H1 (cell line): ENCODE data around the gene PRKCA. TPM values are rescaled to one million over a fixed set of nuclear protein-coding genes. Genes with fewer than 3 reads are reported as not detected.

Experiments
- CTCF ChIA-PET: fragments of 300-600 bp; sonication (Branson Sonifier 250); formaldehyde crosslinking; loops from one replicate; lab custom pipeline; 2021; ENCODE audit not compliant: partially characterized antibody; lab: Charles Lee
- POLR2A ChIA-PET: fragments of 300-600 bp; sonication (Branson Sonifier 250); formaldehyde crosslinking; loops from one replicate; lab custom pipeline; 2021; ENCODE audit warnings: inconsistent platforms; ENCODE audit not compliant: partially characterized antibody; lab: Charles Lee
- DNase-seq, 2 experiments: peaks; one replicate each; pipeline versions ENCODE4 v3.0.0 to v3.0.0-alpha.2; 2010 to 2022; ENCODE audit warnings: low spot score in 2 of 2, low read depth in 1 of 2, mixed read lengths in 1 of 2
- FAIRE-seq: peaks from 2 replicates; lab custom pipeline; 2011; peaks lifted over from hg19 to GRCh38; lab: Jason Lieb, UNC
- H2AFZ ChIP-seq: 2 replicates; pipeline ENCODE4 v1.8.1; 2012; ENCODE audit warnings: low read length, inconsistent platforms
- H2AK5ac ChIP-seq: 2 replicates; pipeline ENCODE4 v1.6.1; 2013; ENCODE audit warnings: low read depth, low read length
- H2BK120ac ChIP-seq: replicated peaks from 2 replicates; pipeline ENCODE3; 2013; ENCODE audit warnings: low read depth, low read length, inconsistent platforms
- H2BK12ac ChIP-seq: 2 replicates; pipeline ENCODE4 v1.6.1; 2013; ENCODE audit warnings: low read depth, low read length
- H2BK15ac ChIP-seq: 2 replicates; pipeline ENCODE4 v1.6.1; 2013; ENCODE audit warnings: low read length
- H2BK20ac ChIP-seq: 2 replicates; pipeline ENCODE4 v1.6.1; 2013; ENCODE audit warnings: low read length
- H2BK5ac ChIP-seq: 2 replicates; pipeline ENCODE4 v1.6.1; 2013; ENCODE audit warnings: low read depth, low read length
- H3K14ac ChIP-seq: 2 replicates; pipeline ENCODE4 v1.6.1; 2013; ENCODE audit warnings: inconsistent platforms; ENCODE audit not compliant: insufficient read length
- H3K18ac ChIP-seq: 2 replicates; pipeline ENCODE4 v1.6.1; 2013; ENCODE audit warnings: low read length; ENCODE audit errors: extremely low read depth
- H3K23ac ChIP-seq: 2 replicates; pipeline ENCODE4 v1.6.1; 2013; ENCODE audit warnings: inconsistent platforms; ENCODE audit not compliant: insufficient read length
- H3K23me2 ChIP-seq: 2 replicates; pipeline ENCODE4 v1.6.1; 2013; ENCODE audit warnings: low read depth, low read length
- H3K27ac ChIP-seq: 2 replicates; pipeline ENCODE4 v1.6.1; 2011; ENCODE audit warnings: low read depth, low read length, inconsistent platforms
- H3K27me3 ChIP-seq, 4 experiments: replicated peaks in 1 of 4; 1 replicate in 1 of 4; 2 replicates in 3 of 4; pipeline versions ENCODE4 v1.6.1 to v1.8.1; 2011 to 2013; ENCODE audit warnings: low read length in 3 of 4, mild to moderate bottlenecking in 3 of 4, inconsistent platforms in 2 of 4, mixed read lengths in 2 of 4, moderate library complexity in 1 of 4; ENCODE audit not compliant: control insufficient read depth in 3 of 4, insufficient read depth in 3 of 4; ENCODE audit errors: extremely low read depth in 1 of 4
- H3K36me3 ChIP-seq, 4 experiments: 2 replicates each; pipeline versions ENCODE4 v1.6.1 to v1.8.1; 2011 to 2013; ENCODE audit warnings: mild to moderate bottlenecking in 4 of 4, low read length in 3 of 4, moderate library complexity in 2 of 4, control low read depth in 1 of 4, inconsistent platforms in 1 of 4; ENCODE audit not compliant: insufficient read depth in 4 of 4, control insufficient read depth in 2 of 4
- H3K4ac ChIP-seq: replicated peaks from 2 replicates; pipeline ENCODE3; 2013; ENCODE audit warnings: low read length, low read depth, mixed read lengths, inconsistent platforms; ENCODE audit not compliant: insufficient read length
- H3K4me1 ChIP-seq, 4 experiments: replicated peaks in 1 of 4; 1 replicate in 1 of 4; 2 replicates in 3 of 4; pipeline versions ENCODE4 v1.6.1 to v1.8.1; 2011 to 2013; ENCODE audit warnings: low read length in 3 of 4, inconsistent platforms in 2 of 4, mixed read lengths in 1 of 4; ENCODE audit not compliant: insufficient read depth in 4 of 4, control insufficient read depth in 3 of 4
- H3K4me2 ChIP-seq, 2 experiments: 2 replicates each; pipeline versions ENCODE4 v1.6.1 to v1.8.1; 2011 to 2013; ENCODE audit warnings: low read depth in 2 of 2, low read length in 2 of 2, control low read depth in 1 of 2, inconsistent platforms in 1 of 2, mild to moderate bottlenecking in 1 of 2; ENCODE audit not compliant: insufficient read depth in 1 of 2
- H3K4me3 ChIP-seq, 4 experiments: fragments of 200-600, 300-600 bp in 1 of 4; sonication (generic), shearing (Covaris generic), sonication (Bioruptor Twin) in 1 of 4; 2 replicates each; pipeline versions ENCODE4 v1.5.1 to v1.8.1; 2011 to 2016; ENCODE audit warnings: low read length in 4 of 4, low read depth in 3 of 4, control low read depth in 2 of 4, inconsistent platforms in 2 of 4, mild to moderate bottlenecking in 2 of 4, mixed read lengths in 1 of 4, moderate library complexity in 1 of 4; ENCODE audit not compliant: insufficient read depth in 2 of 4; ENCODE audit errors: extremely low read depth in 1 of 4
- H3K56ac ChIP-seq: replicated peaks from 2 replicates; pipeline ENCODE3; 2013; ENCODE audit warnings: low read depth, mild to moderate bottlenecking, mixed read lengths, low read length, inconsistent platforms; ENCODE audit not compliant: insufficient read length
- H3K79me1 ChIP-seq: 2 replicates; pipeline ENCODE4 v1.6.1; 2013; ENCODE audit warnings: low read depth, low read length, control low read depth
- H3K79me2 ChIP-seq, 2 experiments: 2 replicates each; pipeline versions ENCODE4 v1.6.1 to v1.8.1; 2012 to 2013; ENCODE audit warnings: low read length in 2 of 2, mild to moderate bottlenecking in 2 of 2, inconsistent platforms in 1 of 2; ENCODE audit not compliant: insufficient read depth in 2 of 2, control insufficient read depth in 1 of 2
- H3K9ac ChIP-seq, 4 experiments: replicated peaks in 1 of 4; 1 replicate in 1 of 4; 2 replicates in 3 of 4; pipeline versions ENCODE4 v1.6.1 to v1.8.1; 2011 to 2013; ENCODE audit warnings: low read depth in 3 of 4, low read length in 3 of 4, control low read depth in 2 of 4, mild to moderate bottlenecking in 2 of 4, moderate library complexity in 2 of 4, inconsistent platforms in 1 of 4; ENCODE audit errors: extremely low read depth in 1 of 4
- H3K9me3 ChIP-seq, 2 experiments: 2 replicates each; pipeline versions ENCODE4 v1.6.1 to v1.8.1; 2012 to 2013; ENCODE audit warnings: mild to moderate bottlenecking in 2 of 2, moderate library complexity in 2 of 2, control low read depth in 1 of 2, inconsistent platforms in 1 of 2, low read depth in 1 of 2, low read length in 1 of 2, mixed read lengths in 1 of 2; ENCODE audit not compliant: insufficient read depth in 2 of 2
- H4K20me1 ChIP-seq, 2 experiments: replicated peaks in 1 of 2; 2 replicates each; pipeline versions ENCODE3 to v1.8.1; 2011 to 2013; ENCODE audit warnings: inconsistent platforms in 2 of 2, low read length in 2 of 2, mild to moderate bottlenecking in 1 of 2; ENCODE audit not compliant: insufficient read depth in 2 of 2, control insufficient read depth in 1 of 2
- H4K5ac ChIP-seq: 2 replicates; pipeline ENCODE4 v1.6.1; 2013; ENCODE audit warnings: low read length, low read depth, mixed read lengths, inconsistent platforms; ENCODE audit not compliant: insufficient read length
- H4K8ac ChIP-seq: 2 replicates; pipeline ENCODE4 v1.8.0; 2013; ENCODE audit warnings: mild to moderate bottlenecking, moderate library complexity, low read length, inconsistent platforms; ENCODE audit not compliant: insufficient read depth; ENCODE audit errors: extremely low read depth
- H4K91ac ChIP-seq: replicated peaks from 2 replicates; pipeline ENCODE3; 2013; ENCODE audit warnings: low read length, mixed read lengths, inconsistent platforms; ENCODE audit not compliant: insufficient read length
- CBX8 ChIP-seq: fragments of 300-800, 300-1000 bp; sonication (generic); IDR thresholded peaks from 2 replicates; pipeline ENCODE4 v1.7.1; 2016; ENCODE audit warnings: low read depth, low read length, borderline replicate concordance
- CEBPB ChIP-seq: IDR thresholded peaks from 2 replicates; pipeline ENCODE4 v1.6.1; 2012; ENCODE audit warnings: low read depth, low read length
- CHD2 ChIP-seq: IDR thresholded peaks from 2 replicates; pipeline ENCODE4 v1.6.1; 2012; ENCODE audit warnings: low read length, improper control_type of control experiment
- CREB1 ChIP-seq: IDR thresholded peaks from 2 replicates; pipeline ENCODE4 v1.6.1; 2012; ENCODE audit warnings: inconsistent platforms
- CTBP2 ChIP-seq: IDR thresholded peaks from 2 replicates; pipeline ENCODE4 v1.7.0; 2011; ENCODE audit warnings: borderline replicate concordance, mild to moderate bottlenecking, moderate library complexity, mixed read lengths, low read length; ENCODE audit not compliant: insufficient read depth, insufficient read length
- E2F6 ChIP-seq: IDR thresholded peaks from 2 replicates; pipeline ENCODE4 v1.6.1; 2012; ENCODE audit warnings: inconsistent platforms
- MAFK ChIP-seq: IDR thresholded peaks from 2 replicates; pipeline ENCODE4 v1.6.1; 2012; ENCODE audit warnings: low read depth, mild to moderate bottlenecking, improper control_type of control experiment, low read length
- POU5F1 ChIP-seq: IDR thresholded peaks from 2 replicates; pipeline ENCODE4 v1.6.1; 2011; ENCODE audit warnings: low read depth, mild to moderate bottlenecking, low read length, moderate library complexity
- SP2 ChIP-seq: IDR thresholded peaks from 2 replicates; pipeline ENCODE4 v1.6.1; 2012; ENCODE audit warnings: mild to moderate bottlenecking, low read length, inconsistent platforms
- TBP ChIP-seq: IDR thresholded peaks from 2 replicates; pipeline ENCODE4 v1.6.1; 2011; ENCODE audit warnings: low read depth, low read length, improper control_type of control experiment
- TEAD4 ChIP-seq: IDR thresholded peaks from 2 replicates; pipeline ENCODE4 v1.6.1; 2012; ENCODE audit warnings: low read depth, low read length, inconsistent platforms, mixed read lengths
- WGBS, 2 experiments: shearing (Covaris generic) in 1 of 2; methylation state at CpG; one replicate each; pipeline versions ENCODE4 v1.1.6 to v1.1.7; 2013 to 2015; ENCODE audit warnings: low lambda C conversion rate in 2 of 2, mixed read lengths in 2 of 2, inconsistent platforms in 1 of 2, low coverage in 1 of 2, missing lambda C conversion rate in 1 of 2; ENCODE audit not compliant: insufficient replicate concordance in 2 of 2, insufficient coverage in 1 of 2, insufficient read length in 1 of 2; ENCODE audit errors: extremely low coverage in 1 of 2, missing lambda C conversion rate in 1 of 2; 5-methylcytosine and 5-hydroxymethylcytosine counted together
- polyA plus RNA-seq, 7 experiments: library from polyadenylated mRNA; depleted of rRNA in 3 of 7; stranded (reverse) in 5 of 7; unstranded in 2 of 7; fragments of >200 nt in 5 of 7; fragments of 200-250 nt in 2 of 7; gene quantifications; 1 replicate in 5 of 7; 2 replicates in 1 of 7; 4 replicates in 1 of 7; pipeline versions ENCODE4 v1.2.1 to v1.2.3, GENCODE V29; 2011 to 2013; ENCODE audit warnings: missing spikeins in 2 of 7, mixed read lengths in 2 of 7
- total RNA-seq: library from RNA; stranded (reverse); fragmentation: NEBNext Ultra II Directional; extraction: Animal tissue kit (Norgen Biotek cat#: 25700); gene quantifications from 2 replicates; pipeline ENCODE4 v1.2.1, GENCODE V29; 2021
- TF ChIP-seq, protein P1 (sequence below), 3 experiments: IDR thresholded peaks; 1 replicate in 2 of 3; 2 replicates in 1 of 3; pipeline versions ENCODE4 v1.5.1 to v1.6.1; 2011; ENCODE audit warnings: low read length in 3 of 3, mild to moderate bottlenecking in 3 of 3, inconsistent platforms in 2 of 3, low read depth in 1 of 3, moderate library complexity in 1 of 3; ENCODE audit not compliant: insufficient read depth in 1 of 3; ENCODE audit errors: control extremely low read depth in 1 of 3

PRKCA gene
- total and polyA plus RNA-seq, 2 of the 8 experiments (the other 6 are each of a cell fraction or from before 2014, with no cell fraction given), result 5.8 to 17.8 TPM

DNA sequence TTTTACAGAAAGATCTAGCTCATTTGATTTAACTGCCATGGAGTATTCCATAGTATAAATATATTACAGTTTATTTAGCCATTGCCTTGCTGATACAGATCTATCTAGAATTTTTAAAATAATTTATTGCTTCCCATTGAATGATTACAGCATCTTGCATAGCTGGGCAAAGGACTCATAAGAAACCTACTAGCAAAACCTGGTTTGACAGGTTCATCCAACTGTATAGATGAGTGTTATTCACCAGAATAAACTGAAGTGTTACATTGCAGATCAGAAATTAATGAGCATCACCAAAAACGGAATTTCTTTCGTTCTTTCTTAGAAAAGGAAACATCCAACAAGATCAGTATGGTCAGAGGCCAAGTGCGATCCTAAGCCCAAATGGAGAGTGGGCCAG is 330.3 kb downstream of the PRKCA start:
- Histone ChIP-seq H4K5ac (no peak overlapping the region), H2BK15ac (no peak overlapping the region), H2BK20ac (no peak overlapping the region), H2BK5ac (no peak overlapping the region), H3K4me2 (no peak overlapping the region), H2AK5ac (no peak overlapping the region), H3K4me1 (no peaks in the 10 kb centered on the region), H3K4me3 (no peak overlapping the region), H2BK120ac (no peak overlapping the region), H3K23me2 (no peaks in the 10 kb centered on the region), H3K4ac (no peak overlapping the region), H3K23ac (no peak overlapping the region), H3K14ac (no peak overlapping the region), H3K27ac (no peak overlapping the region), H3K36me3 (no peaks in the 10 kb centered on the region), H4K91ac (no peak overlapping the region), H3K27me3 (no peaks in the 10 kb centered on the region), H3K9me3 (no peaks in the 10 kb centered on the region), H2BK12ac (no peak overlapping the region), H3K79me2 (no peaks in the 10 kb centered on the region), H3K79me1 (no peaks in the 10 kb centered on the region), H4K8ac (no peak overlapping the region), H3K9ac (no peak overlapping the region), H3K18ac (no peak overlapping the region), H2AFZ (no peak overlapping the region), H3K56ac (no peak overlapping the region), H4K20me1 (peaks cover 0 to 2% of the 10 kb centered on the region in 2 experiments)
- ChIA-PET POLR2A (no interaction called here), CTCF (interaction anchor here (0.7 to 2.0 kb wide), 4 partner anchors 18 to 377 kb away, joined by 3 to 4 read pairs (median 4); no protein-coding TSS in a partner anchor)
- 73% methylated on average over 3 of the region's 3 CpGs; no CpG with 5 or more reads in 1 of the 2 experiments for WGBS, 2 experiments
- DNase-seq (no peak), FAIRE-seq (no peak)
- TF ChIP-seq E2F6 (no peak), CHD2 (no peak), CREB1 (no peak), CEBPB (no peak), CBX8 (no peak), SP2 (no peak), POU5F1 (no peak), TEAD4 (no peak), MAFK (no peak), TBP (no peak), CTBP2 (no peak)
- TF ChIP-seq, protein P1, sequence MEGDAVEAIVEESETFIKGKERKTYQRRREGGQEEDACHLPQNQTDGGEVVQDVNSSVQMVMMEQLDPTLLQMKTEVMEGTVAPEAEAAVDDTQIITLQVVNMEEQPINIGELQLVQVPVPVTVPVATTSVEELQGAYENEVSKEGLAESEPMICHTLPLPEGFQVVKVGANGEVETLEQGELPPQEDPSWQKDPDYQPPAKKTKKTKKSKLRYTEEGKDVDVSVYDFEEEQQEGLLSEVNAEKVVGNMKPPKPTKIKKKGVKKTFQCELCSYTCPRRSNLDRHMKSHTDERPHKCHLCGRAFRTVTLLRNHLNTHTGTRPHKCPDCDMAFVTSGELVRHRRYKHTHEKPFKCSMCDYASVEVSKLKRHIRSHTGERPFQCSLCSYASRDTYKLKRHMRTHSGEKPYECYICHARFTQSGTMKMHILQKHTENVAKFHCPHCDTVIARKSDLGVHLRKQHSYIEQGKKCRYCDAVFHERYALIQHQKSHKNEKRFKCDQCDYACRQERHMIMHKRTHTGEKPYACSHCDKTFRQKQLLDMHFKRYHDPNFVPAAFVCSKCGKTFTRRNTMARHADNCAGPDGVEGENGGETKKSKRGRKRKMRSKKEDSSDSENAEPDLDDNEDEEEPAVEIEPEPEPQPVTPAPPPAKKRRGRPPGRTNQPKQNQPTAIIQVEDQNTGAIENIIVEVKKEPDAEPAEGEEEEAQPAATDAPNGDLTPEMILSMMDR (IDR thresholded peaks at IDR 0.05; ENCODE audit: control extremely low read depth in 1 of 3, insufficient read depth in 1 of 3, low read depth in 1 of 3, low read length in 3 of 3), result no peak
